ENCODE measurements around the gene USP44. TPM values are rescaled to one million over a fixed set of nuclear protein-coding genes. Genes with fewer than 3 reads are reported as not detected.

Gene USP44
- total and polyA plus RNA-seq, 2 of the 8 experiments (the other 6 are each of a cell fraction or from before 2014, with no cell fraction given), result 129 to 197 TPM

GRCh38 chr12:95487024-95487423, 64.3 kb downstream of the USP44 start (continued):
- TF ChIP-seq RFX5 (IDR thresholded peaks at IDR 0.05; ENCODE audit: borderline replicate concordance, low read depth, low read length), result no peak
- no peak for TF ChIP-seq KDM1A (IDR thresholded peaks at IDR 0.05; ENCODE audit: borderline replicate concordance, low read length)
- no peak for TF ChIP-seq GABPA (IDR thresholded peaks at IDR 0.05; ENCODE audit: borderline replicate concordance, insufficient read depth, low read length)
